ENCODE results near the gene MRPL55.
A peak's percentile ranks its signal among the peaks of the same experiment; 100 is the strongest.

GRCh38 chr1:228150461-228151179, 41.5 kb upstream of the MRPL55 start:
- TF ChIP-seq USF2 (IDR thresholded peaks at IDR 0.05; ENCODE audit: low read depth, low read length) (no peak), USF2 (CRISPR knock-in tag; IDR thresholded peaks at IDR 0.05; ENCODE audit: borderline replicate concordance) (no peak), MYNN (CRISPR knock-in tag; IDR thresholded peaks at IDR 0.05; ENCODE audit: low read depth) (no peak), GPN1 (CRISPR knock-in tag; IDR thresholded peaks at IDR 0.05; ENCODE audit: borderline replicate concordance) (no peak), EP300 (IDR thresholded peaks at IDR 0.05; ENCODE audit: low read depth in 2 of 2, low read length in 2 of 2) (no peak), EP300 (CRISPR knock-in tag; IDR thresholded peaks at IDR 0.05; ENCODE audit: borderline replicate concordance) (no peak), HDAC2 (CRISPR knock-in tag; IDR thresholded peaks at IDR 0.05) (no peak), FOSL1 (CRISPR knock-in tag; IDR thresholded peaks at IDR 0.05; ENCODE audit: borderline replicate concordance) (no peak), ZZZ3 (CRISPR knock-in tag; IDR thresholded peaks at IDR 0.05; ENCODE audit: borderline replicate concordance) (0 out of 2 replicates have a peak, but pooled peaks have one; percentile 35), RELA (CRISPR knock-in tag; IDR thresholded peaks at IDR 0.05) (no peak), CHD4 (IDR thresholded peaks at IDR 0.05; ENCODE audit: borderline replicate concordance, low read length) (no peak), ZNF501 (CRISPR knock-in tag; IDR thresholded peaks at IDR 0.05) (no peak), HMGA1 (CRISPR knock-in tag; conservative IDR thresholded peaks at IDR 0.05) (no peak), CEBPB (IDR thresholded peaks at IDR 0.05; ENCODE audit: borderline replicate concordance, low read depth, low read length) (no peak), KLF16 (CRISPR knock-in tag; IDR thresholded peaks at IDR 0.05) (no peak), POLR2AphosphoS5 (IDR thresholded peaks at IDR 0.05; ENCODE audit: low read depth, low read length) (no peak)

Data from HepG2 (cell line).